H1 (cell line): ENCODE results near the gene TRIM31. TPM values are rescaled to one million over a fixed set of nuclear protein-coding genes. Genes with fewer than 3 reads are reported as not detected.

Source experiments
- CHD7 ChIP-seq: fragments of 300-600 bp; sonication (generic); IDR thresholded peaks from 2 replicates; pipeline ENCODE4 v1.7.1; 2012; ENCODE audit warnings: low read length, moderate library complexity, mild to moderate bottlenecking, inconsistent platforms; ENCODE audit not compliant: insufficient replicate concordance
- polyA plus RNA-seq, 7 experiments: library from polyadenylated mRNA; depleted of rRNA in 3 of 7; stranded (reverse) in 5 of 7; unstranded in 2 of 7; fragments of >200 nt in 5 of 7; fragments of 200-250 nt in 2 of 7; gene quantifications; 1 replicate in 5 of 7; 2 replicates in 1 of 7; 4 replicates in 1 of 7; pipeline versions ENCODE4 v1.2.1 to v1.2.3, GENCODE V29; 2011 to 2013; ENCODE audit warnings: missing spikeins in 2 of 7, mixed read lengths in 2 of 7
- total RNA-seq: library from RNA; stranded (reverse); fragmentation: NEBNext Ultra II Directional; extraction: Animal tissue kit (Norgen Biotek cat#: 25700); gene quantifications from 2 replicates; pipeline ENCODE4 v1.2.1, GENCODE V29; 2021

The TRIM31 gene
- total and polyA plus RNA-seq, 2 of the 8 experiments (the other 6 are each of a cell fraction or from before 2014, with no cell fraction given) = not detected

- no peak for TF ChIP-seq CHD7
Observed at GRCh38 chr6:30131947-30132497, 19.1 kb upstream of the TRIM31 start (continued).
